ENCODE measurements around the gene DNAH2. TPM values are rescaled to one million over a fixed set of nuclear protein-coding genes. Genes with fewer than 3 reads are reported as not detected.

DNAH2 gene
- total and polyA plus RNA-seq, 2 of the 13 experiments (the other 11 are each of a cell fraction or from before 2014, with no cell fraction given): not detected

DNA sequence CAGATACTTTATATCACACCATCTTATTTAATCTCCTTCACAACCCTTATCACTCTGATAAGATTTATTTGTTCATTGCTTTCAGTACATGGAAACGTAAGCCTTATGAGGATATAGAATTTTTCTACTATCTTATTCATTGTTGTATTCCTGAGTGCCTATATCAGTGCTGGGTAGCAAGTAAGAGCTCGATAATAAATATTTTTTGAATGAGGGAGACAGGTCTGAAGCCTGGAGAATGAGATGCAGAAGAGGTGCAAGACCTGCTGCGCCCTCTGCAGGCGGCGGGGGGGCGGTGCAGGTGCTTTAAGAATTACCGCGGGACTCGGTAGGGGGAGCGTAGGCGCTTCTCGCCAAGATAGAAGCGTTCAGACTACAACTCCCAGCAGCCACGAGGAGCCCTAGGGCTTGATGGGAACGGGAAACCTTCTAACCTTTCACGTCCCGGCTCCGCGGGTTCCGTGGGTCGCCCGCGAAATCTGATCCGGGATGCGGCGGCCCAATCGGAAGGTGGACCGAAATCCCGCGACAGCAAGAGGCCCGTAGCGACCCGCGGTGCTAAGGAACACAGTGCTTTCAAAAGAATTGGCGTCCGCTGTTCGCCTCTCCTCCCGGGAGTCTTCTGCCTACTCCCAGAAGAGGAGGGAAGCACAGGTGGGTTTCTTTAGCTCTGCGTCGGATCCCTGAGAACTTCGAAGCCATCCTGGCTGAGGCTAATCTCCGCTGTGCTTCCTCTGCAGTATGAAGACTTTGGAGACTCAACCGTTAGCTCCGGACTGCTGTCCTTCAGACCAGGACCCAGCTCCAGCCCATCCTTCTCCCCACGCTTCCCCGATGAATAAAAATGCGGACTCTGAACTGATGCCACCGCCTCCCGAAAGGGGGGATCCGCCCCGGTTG is 29.4 kb upstream of the DNAH2 start, which contains the start of gene WRAP53 (continued):
- TF ChIP-seq JARID2 (CRISPR knock-in tag; IDR thresholded peaks at IDR 0.05; ENCODE audit: insufficient replicate concordance): no peak
- TF ChIP-seq ZNF543 (CRISPR knock-in tag; IDR thresholded peaks at IDR 0.05): no peak
- no peak; the same call in 1 of the 2 replicates for TF ChIP-seq SAFB2 (CRISPR knock-in tag; IDR thresholded peaks at IDR 0.05; ENCODE audit: borderline replicate concordance, low read depth)
- no peak; the same call in 1 of the 2 replicates for TF ChIP-seq ZNF556 (CRISPR knock-in tag; IDR thresholded peaks at IDR 0.05; ENCODE audit: borderline replicate concordance)
- TF ChIP-seq, protein P1, sequence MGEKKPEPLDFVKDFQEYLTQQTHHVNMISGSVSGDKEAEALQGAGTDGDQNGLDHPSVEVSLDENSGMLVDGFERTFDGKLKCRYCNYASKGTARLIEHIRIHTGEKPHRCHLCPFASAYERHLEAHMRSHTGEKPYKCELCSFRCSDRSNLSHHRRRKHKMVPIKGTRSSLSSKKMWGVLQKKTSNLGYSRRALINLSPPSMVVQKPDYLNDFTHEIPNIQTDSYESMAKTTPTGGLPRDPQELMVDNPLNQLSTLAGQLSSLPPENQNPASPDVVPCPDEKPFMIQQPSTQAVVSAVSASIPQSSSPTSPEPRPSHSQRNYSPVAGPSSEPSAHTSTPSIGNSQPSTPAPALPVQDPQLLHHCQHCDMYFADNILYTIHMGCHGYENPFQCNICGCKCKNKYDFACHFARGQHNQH (CRISPR knock-in tag; IDR thresholded peaks at IDR 0.05): peak; percentile 66
- TF ChIP-seq ZFY (CRISPR knock-in tag; IDR thresholded peaks at IDR 0.05): peak; percentile 53; the same call in 1 of the 2 replicates
- TF ChIP-seq, protein P2, sequence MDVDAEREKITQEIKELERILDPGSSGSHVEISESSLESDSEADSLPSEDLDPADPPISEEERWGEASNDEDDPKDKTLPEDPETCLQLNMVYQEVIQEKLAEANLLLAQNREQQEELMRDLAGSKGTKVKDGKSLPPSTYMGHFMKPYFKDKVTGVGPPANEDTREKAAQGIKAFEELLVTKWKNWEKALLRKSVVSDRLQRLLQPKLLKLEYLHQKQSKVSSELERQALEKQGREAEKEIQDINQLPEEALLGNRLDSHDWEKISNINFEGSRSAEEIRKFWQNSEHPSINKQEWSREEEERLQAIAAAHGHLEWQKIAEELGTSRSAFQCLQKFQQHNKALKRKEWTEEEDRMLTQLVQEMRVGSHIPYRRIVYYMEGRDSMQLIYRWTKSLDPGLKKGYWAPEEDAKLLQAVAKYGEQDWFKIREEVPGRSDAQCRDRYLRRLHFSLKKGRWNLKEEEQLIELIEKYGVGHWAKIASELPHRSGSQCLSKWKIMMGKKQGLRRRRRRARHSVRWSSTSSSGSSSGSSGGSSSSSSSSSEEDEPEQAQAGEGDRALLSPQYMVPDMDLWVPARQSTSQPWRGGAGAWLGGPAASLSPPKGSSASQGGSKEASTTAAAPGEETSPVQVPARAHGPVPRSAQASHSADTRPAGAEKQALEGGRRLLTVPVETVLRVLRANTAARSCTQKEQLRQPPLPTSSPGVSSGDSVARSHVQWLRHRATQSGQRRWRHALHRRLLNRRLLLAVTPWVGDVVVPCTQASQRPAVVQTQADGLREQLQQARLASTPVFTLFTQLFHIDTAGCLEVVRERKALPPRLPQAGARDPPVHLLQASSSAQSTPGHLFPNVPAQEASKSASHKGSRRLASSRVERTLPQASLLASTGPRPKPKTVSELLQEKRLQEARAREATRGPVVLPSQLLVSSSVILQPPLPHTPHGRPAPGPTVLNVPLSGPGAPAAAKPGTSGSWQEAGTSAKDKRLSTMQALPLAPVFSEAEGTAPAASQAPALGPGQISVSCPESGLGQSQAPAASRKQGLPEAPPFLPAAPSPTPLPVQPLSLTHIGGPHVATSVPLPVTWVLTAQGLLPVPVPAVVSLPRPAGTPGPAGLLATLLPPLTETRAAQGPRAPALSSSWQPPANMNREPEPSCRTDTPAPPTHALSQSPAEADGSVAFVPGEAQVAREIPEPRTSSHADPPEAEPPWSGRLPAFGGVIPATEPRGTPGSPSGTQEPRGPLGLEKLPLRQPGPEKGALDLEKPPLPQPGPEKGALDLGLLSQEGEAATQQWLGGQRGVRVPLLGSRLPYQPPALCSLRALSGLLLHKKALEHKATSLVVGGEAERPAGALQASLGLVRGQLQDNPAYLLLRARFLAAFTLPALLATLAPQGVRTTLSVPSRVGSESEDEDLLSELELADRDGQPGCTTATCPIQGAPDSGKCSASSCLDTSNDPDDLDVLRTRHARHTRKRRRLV (CRISPR knock-in tag; IDR thresholded peaks at IDR 0.05): peak; percentile 52; the same call in 1 of the 2 replicates
- TF ChIP-seq, protein P3, sequence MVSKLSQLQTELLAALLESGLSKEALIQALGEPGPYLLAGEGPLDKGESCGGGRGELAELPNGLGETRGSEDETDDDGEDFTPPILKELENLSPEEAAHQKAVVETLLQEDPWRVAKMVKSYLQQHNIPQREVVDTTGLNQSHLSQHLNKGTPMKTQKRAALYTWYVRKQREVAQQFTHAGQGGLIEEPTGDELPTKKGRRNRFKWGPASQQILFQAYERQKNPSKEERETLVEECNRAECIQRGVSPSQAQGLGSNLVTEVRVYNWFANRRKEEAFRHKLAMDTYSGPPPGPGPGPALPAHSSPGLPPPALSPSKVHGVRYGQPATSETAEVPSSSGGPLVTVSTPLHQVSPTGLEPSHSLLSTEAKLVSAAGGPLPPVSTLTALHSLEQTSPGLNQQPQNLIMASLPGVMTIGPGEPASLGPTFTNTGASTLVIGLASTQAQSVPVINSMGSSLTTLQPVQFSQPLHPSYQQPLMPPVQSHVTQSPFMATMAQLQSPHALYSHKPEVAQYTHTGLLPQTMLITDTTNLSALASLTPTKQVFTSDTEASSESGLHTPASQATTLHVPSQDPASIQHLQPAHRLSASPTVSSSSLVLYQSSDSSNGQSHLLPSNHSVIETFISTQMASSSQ (IDR thresholded peaks at IDR 0.05; ENCODE audit: low read depth): 0 out of 2 replicates have a peak, but pooled peaks have one; percentile 12
- TF ChIP-seq, protein P3 (CRISPR knock-in tag; IDR thresholded peaks at IDR 0.05; ENCODE audit: borderline replicate concordance): no peak
- peak; percentile 89 for TF ChIP-seq HNRNPLL (IDR thresholded peaks at IDR 0.05; ENCODE audit: low read depth, low read length, poor library complexity, severe bottlenecking)
- TF ChIP-seq TBP (CRISPR knock-in tag; IDR thresholded peaks at IDR 0.05): no peak
- TF ChIP-seq ZNF891 (CRISPR knock-in tag; IDR thresholded peaks at IDR 0.05): no peak
- peak; percentile 80; the same call in 1 of the 2 replicates for TF ChIP-seq KDM2A (CRISPR knock-in tag; IDR thresholded peaks at IDR 0.05; ENCODE audit: borderline replicate concordance, low read depth)
- peak; percentile 50; the same call in 1 of the 2 replicates for TF ChIP-seq PPARG (CRISPR knock-in tag; conservative IDR thresholded peaks at IDR 0.05)
- peak; percentile 51; the same call in 1 of the 2 replicates for TF ChIP-seq RXRB (CRISPR knock-in tag; IDR thresholded peaks at IDR 0.05; ENCODE audit: borderline replicate concordance)
